Keratinocyte (primary cell): ENCODE measurements around the gene ROR1. TPM values are rescaled to one million over a fixed set of nuclear protein-coding genes. Genes with fewer than 3 reads are reported as not detected.
A peak's percentile ranks its signal among the peaks of the same experiment; 100 is the strongest.
"Not testable (repeated sequence)": the region's sequence is repeated elsewhere in the genome, so short reads cannot be mapped to it uniquely, and the experiment has no call there.

Source experiments
- DNase-seq: peaks from one replicate; pipeline ENCODE4 v3.0.0-alpha.2; 2011; ENCODE audit warnings: low read depth, missing footprints, low spot score
- FAIRE-seq: peaks from 2 replicates; lab custom pipeline; 2011; peaks lifted over from hg19 to GRCh38; lab: Jason Lieb, UNC
- H2AFZ ChIP-seq: 2 replicates; pipeline ENCODE4 v1.6.0; 2012; ENCODE audit warnings: low read length, control low read depth, inconsistent platforms; ENCODE audit not compliant: control insufficient read depth
- H3K27ac ChIP-seq: 2 replicates; pipeline ENCODE4 v1.5.1; 2011; ENCODE audit warnings: low read length; ENCODE audit not compliant: control insufficient read depth, insufficient read depth
- H3K27me3 ChIP-seq: 3 replicates; pipeline ENCODE4 v1.6.0; 2011; ENCODE audit warnings: low read length; ENCODE audit not compliant: control insufficient read depth, insufficient read depth; ENCODE audit errors: extremely low read depth
- H3K36me3 ChIP-seq, 2 experiments: 2 replicates in 1 of 2; 3 replicates in 1 of 2; pipeline ENCODE4 v1.5.1; 2011; ENCODE audit warnings: low read length in 2 of 2, mild to moderate bottlenecking in 1 of 2; ENCODE audit not compliant: control insufficient read depth in 2 of 2, insufficient read depth in 2 of 2; ENCODE audit errors: extremely low read depth in 1 of 2
- H3K4me1 ChIP-seq: 3 replicates; pipeline ENCODE4 v1.5.1; 2011; ENCODE audit warnings: low read length; ENCODE audit not compliant: control insufficient read depth, insufficient read depth; ENCODE audit errors: extremely low read depth
- H3K4me2 ChIP-seq: 3 replicates; pipeline ENCODE4 v1.6.0; 2011; ENCODE audit warnings: low read depth, low read length; ENCODE audit not compliant: control insufficient read depth, insufficient read depth; ENCODE audit errors: extremely low read depth
- H3K4me3 ChIP-seq, 3 experiments: fragments of 200-600 bp in 1 of 3; sonication (generic) in 1 of 3; 2 replicates in 2 of 3; 3 replicates in 1 of 3; pipeline ENCODE4 v1.5.1; 2011 to 2016; ENCODE audit warnings: low read length in 3 of 3, mild to moderate bottlenecking in 3 of 3, control low read depth in 2 of 3, inconsistent platforms in 1 of 3, low read depth in 1 of 3, mixed read lengths in 1 of 3, mixed run types in 1 of 3, moderate library complexity in 1 of 3; ENCODE audit not compliant: control insufficient read depth in 2 of 3, insufficient read depth in 2 of 3; ENCODE audit errors: extremely low read depth in 1 of 3
- H3K79me2 ChIP-seq: 2 replicates; pipeline ENCODE4 v1.6.0; 2012; ENCODE audit warnings: low read length; ENCODE audit not compliant: control insufficient read depth, insufficient read depth
- H3K9ac ChIP-seq: 3 replicates; pipeline ENCODE4 v1.6.0; 2011; ENCODE audit warnings: low read length; ENCODE audit not compliant: control insufficient read depth, insufficient read depth; ENCODE audit errors: extremely low read depth
- H3K9me1 ChIP-seq: 3 replicates; pipeline ENCODE4 v1.6.0; 2011; ENCODE audit warnings: low read length; ENCODE audit not compliant: control insufficient read depth, insufficient read depth; ENCODE audit errors: extremely low read depth
- H3K9me3 ChIP-seq: 2 replicates; pipeline ENCODE4 v1.5.1; 2012; ENCODE audit warnings: low read depth, low read length; ENCODE audit not compliant: control insufficient read depth
- H4K20me1 ChIP-seq: 3 replicates; pipeline ENCODE4 v1.6.0; 2011; ENCODE audit warnings: low read length; ENCODE audit not compliant: control insufficient read depth, insufficient read depth; ENCODE audit errors: extremely low read depth
- EZH2 ChIP-seq: IDR thresholded peaks from one replicate; pipeline ENCODE4 v1.6.1; 2012; ENCODE audit warnings: inconsistent platforms, mild to moderate bottlenecking, low read length, moderate library complexity
- dilution Hi-C: fragments of 300-500 bp; cut with MboI; formaldehyde crosslinking; loops from one replicate; pipeline ENCODE4 v1.7.0; 2020; ENCODE audit warnings: low sequenced_read_pairs; ENCODE audit not compliant: extremely low pct_ligation_motif_present
- polyA plus RNA-seq, 5 experiments: library from polyadenylated mRNA; depleted of rRNA in 3 of 5; stranded (reverse) in 3 of 5; stranded (forward) in 1 of 5; unstranded in 1 of 5; fragments of >200 nt; gene quantifications; 1 replicate in 1 of 5; 2 replicates in 3 of 5; 3 replicates in 1 of 5; pipeline versions ENCODE4 v1.2.1 to v1.2.3, GENCODE V29; 2011 to 2012; ENCODE audit warnings: missing spikeins in 2 of 5, low read depth in 1 of 5, low replicate concordance in 1 of 5
- TF ChIP-seq, protein P1 (sequence below), 3 experiments: IDR thresholded peaks in 1 of 3; conservative IDR thresholded peaks in 1 of 3; optimal IDR thresholded peaks in 1 of 3; 2 replicates in 2 of 3; 3 replicates in 1 of 3; pipeline versions ENCODE3 to v1.5.1; 2011; ENCODE audit warnings: low read length in 3 of 3, mild to moderate bottlenecking in 3 of 3, moderate library complexity in 2 of 3, control low read depth in 1 of 3, inconsistent platforms in 1 of 3; ENCODE audit not compliant: insufficient read depth in 2 of 3; ENCODE audit errors: extremely low read depth in 1 of 3

Gene ROR1
- polyA plus RNA-seq, 1 donor (not counting 4 experiments of a cell fraction or from before 2014, with no cell fraction given): 9.2 TPM

DNA sequence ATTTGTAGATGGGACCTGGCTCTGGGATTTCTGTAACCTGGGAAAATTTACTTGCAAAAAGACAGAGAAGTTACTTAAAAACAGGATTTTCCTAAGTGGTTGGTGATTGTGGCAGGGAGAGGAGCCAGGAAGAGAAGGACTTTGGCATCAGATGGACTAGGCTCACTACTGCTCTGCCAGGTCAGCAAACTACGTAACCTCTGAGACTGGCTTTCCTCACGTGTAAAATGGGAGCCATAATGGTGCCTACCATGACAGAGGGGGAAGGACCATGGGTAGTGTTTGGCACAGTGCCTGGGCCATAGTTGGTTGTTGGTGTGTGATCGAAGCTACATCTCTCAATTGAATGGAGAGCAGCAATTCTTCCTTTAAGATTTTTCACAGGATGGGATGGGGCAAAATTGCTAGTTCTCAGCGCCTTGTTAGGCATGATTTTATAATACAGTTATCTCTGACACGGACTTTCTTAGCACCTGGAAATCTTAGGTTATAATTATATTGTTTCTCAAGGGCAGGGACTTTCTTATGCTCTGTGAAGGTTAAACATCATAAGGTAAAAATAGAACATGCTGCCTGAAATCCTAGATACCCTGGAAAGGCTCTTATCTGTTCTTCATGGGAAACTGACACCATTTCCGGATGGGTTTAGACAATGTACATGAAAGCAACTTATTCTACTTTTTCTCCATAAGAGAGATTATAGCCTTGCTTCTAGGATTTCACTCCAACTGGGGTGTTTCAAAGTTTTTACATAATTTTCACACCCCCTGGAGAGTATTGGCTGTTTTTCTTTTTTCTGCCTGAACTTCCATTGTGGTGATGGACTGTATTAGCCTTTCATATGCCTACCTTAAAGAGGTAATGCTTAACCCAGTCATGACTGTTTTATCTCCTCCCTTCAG lies 10.9 kb downstream of the ROR1 start:
- no peaks in the 10 kb centered on the region for H3K9me1 ChIP-seq
- TF ChIP-seq, protein P1, sequence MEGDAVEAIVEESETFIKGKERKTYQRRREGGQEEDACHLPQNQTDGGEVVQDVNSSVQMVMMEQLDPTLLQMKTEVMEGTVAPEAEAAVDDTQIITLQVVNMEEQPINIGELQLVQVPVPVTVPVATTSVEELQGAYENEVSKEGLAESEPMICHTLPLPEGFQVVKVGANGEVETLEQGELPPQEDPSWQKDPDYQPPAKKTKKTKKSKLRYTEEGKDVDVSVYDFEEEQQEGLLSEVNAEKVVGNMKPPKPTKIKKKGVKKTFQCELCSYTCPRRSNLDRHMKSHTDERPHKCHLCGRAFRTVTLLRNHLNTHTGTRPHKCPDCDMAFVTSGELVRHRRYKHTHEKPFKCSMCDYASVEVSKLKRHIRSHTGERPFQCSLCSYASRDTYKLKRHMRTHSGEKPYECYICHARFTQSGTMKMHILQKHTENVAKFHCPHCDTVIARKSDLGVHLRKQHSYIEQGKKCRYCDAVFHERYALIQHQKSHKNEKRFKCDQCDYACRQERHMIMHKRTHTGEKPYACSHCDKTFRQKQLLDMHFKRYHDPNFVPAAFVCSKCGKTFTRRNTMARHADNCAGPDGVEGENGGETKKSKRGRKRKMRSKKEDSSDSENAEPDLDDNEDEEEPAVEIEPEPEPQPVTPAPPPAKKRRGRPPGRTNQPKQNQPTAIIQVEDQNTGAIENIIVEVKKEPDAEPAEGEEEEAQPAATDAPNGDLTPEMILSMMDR (optimal IDR thresholded peaks at IDR 0.05 in 1 of 3, IDR thresholded peaks at IDR 0.05 in 1 of 3, conservative IDR thresholded peaks at IDR 0.05 in 1 of 3; ENCODE audit: extremely low read depth in 1 of 3, insufficient read depth in 2 of 3, low read length in 3 of 3): no peak
- TF ChIP-seq EZH2: no peak
- no peak overlapping the region for H3K4me3 ChIP-seq
- no peaks in the 10 kb centered on the region for H3K4me1 ChIP-seq
- FAIRE-seq (peak; percentile 5), DNase-seq (no peak)
- no peaks in the 10 kb centered on the region for H3K27me3 ChIP-seq
- H3K27ac ChIP-seq: no peak overlapping the region
- peaks cover 2% of the 10 kb centered on the region for H4K20me1 ChIP-seq
- dilution Hi-C loops: no loop called here
- H3K79me2 ChIP-seq: peaks cover 3% of the 10 kb centered on the region
- H2AFZ ChIP-seq: no peak overlapping the region
- no peak overlapping the region for H3K9ac ChIP-seq
- H3K9me3 ChIP-seq: no peaks in the 10 kb centered on the region
- H3K4me2 ChIP-seq: no peak overlapping the region
- H3K36me3 ChIP-seq: peaks cover 0 to 2% of the 10 kb centered on the region in 2 experiments

DNA sequence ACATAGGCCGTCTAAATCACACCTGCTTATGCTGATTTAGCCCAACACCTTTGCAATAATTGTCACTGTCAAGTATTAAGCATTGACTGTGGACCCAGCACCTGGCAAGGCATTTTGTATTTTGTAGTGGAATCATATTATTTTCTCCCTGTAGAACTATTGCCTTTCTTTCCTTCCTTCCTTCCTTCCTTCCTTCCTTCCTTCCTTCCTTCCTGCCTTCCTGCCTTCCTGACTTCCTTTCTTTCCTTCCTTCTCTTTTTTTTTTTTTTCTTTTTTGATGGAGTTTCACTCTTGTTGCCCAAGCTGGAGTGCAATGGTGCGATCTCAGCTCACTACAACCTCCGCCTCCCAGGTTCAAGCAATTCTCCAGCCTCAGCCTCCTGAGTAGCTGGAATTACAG lies 13.5 kb downstream of the ROR1 start:
- H3K36me3 ChIP-seq, H2AFZ ChIP-seq, H3K27me3 ChIP-seq, DNase-seq, H3K9me3 ChIP-seq, H3K9me1 ChIP-seq, H3K27ac ChIP-seq, H3K4me3 ChIP-seq, H3K9ac ChIP-seq, H3K4me2 ChIP-seq, H4K20me1 ChIP-seq, FAIRE-seq, H3K4me1 ChIP-seq, H3K79me2 ChIP-seq, dilution Hi-C loops: not testable (repeated sequence)
